ENCODE measurements around the gene KHK. TPM values are rescaled to one million over a fixed set of nuclear protein-coding genes. Genes with fewer than 3 reads are reported as not detected.

The KHK gene
- total and polyA plus RNA-seq, 4 experiments from 2014 or later: 6.0 to 8.6 (median 7.2) TPM

DNA sequence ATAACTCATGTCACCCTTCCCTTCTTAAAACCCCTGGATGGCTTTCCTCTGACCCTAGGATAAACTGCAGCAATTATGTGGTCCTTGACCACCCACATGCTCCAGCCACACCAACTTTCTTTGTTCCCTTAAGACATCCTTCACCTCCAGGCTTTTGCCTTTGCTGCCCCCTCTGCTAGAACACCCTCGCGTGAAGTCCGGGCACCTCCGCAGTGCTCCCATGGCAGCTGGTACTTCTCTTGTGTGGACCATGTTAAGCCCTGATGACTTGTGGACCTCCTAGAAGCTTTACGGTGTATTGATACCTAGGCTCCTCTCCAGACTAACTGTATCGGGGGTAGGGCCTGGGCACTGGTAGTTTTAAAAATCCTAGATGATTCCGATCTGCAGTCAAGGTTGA lies 36.2 kb downstream of the KHK start:
- peak overlapping the region; percentile 60 to 92 (median 82) for H3K27ac Mint-ChIP-seq

DNA sequence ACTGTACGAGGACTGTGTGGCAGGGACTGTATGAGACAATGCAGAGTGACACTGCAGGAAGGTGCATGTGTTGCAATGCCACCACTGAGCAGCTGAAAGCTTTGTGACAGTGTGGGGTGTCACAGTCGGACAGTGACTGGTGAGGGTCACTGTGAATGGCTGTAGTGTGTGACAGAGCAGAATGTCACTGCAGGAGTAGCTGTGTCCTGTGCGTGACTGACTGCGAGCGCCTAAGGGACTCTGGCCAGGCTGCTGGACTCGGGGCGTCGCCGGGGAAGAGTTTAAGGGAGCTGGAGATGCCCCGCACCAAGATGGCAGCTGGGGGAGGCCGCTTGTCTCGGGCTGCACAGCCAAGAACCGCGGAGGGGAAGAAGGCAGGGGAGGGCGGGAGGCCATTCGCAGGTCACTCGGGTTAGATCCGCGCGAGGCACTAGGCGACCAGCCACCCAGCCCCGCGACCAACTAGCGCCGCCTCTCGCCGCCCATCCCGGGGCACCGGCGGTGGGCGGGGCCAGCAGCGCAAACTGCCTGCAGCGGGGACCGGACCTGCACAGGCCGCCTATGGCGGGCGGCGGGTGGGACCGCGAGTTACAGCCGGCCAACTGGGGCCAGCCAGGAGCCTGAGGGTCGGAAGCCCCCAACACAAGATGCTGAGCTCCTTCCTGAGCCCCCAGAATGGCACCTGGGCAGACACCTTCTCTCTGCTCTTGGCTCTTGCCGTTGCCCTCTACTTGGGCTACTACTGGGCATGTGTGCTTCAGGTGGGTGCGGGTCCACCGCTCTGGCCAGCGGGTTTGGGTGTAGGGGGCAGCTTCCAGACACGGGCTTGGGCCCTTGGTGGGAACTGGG lies 37.0 kb downstream of the KHK start, which contains the start of gene ABHD1:
Gene ABHD1 (plus strand): TSS at position 514 of the 849 bp plus-strand sequence. CDS start 134 bp downstream, at position 648.
- ChIA-PET POLR2A (ENCODE audit: partially characterized antibody) (interaction anchor here (0.6 to 4.8 kb wide), 7 partner anchors 10 to 152 kb away, joined by 3 to 99 read pairs (median 5); partner anchors contain the start of genes AGBL5, KHK and PREB), CTCF (ENCODE audit: partially characterized antibody) (interaction anchor here (0.5 to 3.8 kb wide), 11 partner anchors 10 to 289 kb away, joined by 3 to 26 read pairs (median 4); partner anchors contain the start of gene PREB)
- Mint-ChIP-seq H3K4me1 (peaks cover 11 to 30% (median 18%) of the 10 kb centered on the region in 4 donors), H3K4me3 (peak within 1 kb of the TSS; percentile 82 to 96 (median 91)), H3K36me3 (peaks cover 0 to 2% of the 10 kb centered on the region in 2 donors), H3K9me3 (no peaks in the 10 kb centered on the region), H3K27ac (peak within 1 kb of the TSS; percentile 77 to 92 (median 88)), H3K27me3 (peaks cover 11 to 16% of the 10 kb centered on the region in 2 donors)
- H3K9me3 ChIP-seq (ENCODE audit: control insufficient read depth in 1 of 2, low read length in 2 of 2): no peaks in the 10 kb centered on the region
- H3K27ac ChIP-seq (ENCODE audit: low read depth, low read length): peak within 1 kb of the TSS; percentile 41
- intact Hi-C loops (cut with micrococcal nuclease): loop anchor here (1.0 kb wide), 1 partner anchor 11 kb away; the partner anchor contains the start of gene PREB
- DNase-seq: peak; percentile 49 to 76 (median 56)
- H3K36me3 ChIP-seq (ENCODE audit: insufficient read depth, low read length): no peaks in the 10 kb centered on the region
- H3K4me3 ChIP-seq (ENCODE audit: low read length in 2 of 2): peak within 1 kb of the TSS; percentile 55 to 70
- peaks cover 19% of the 10 kb centered on the region for H3K4me1 ChIP-seq (ENCODE audit: insufficient read depth, low read length)
- peaks cover 5% of the 10 kb centered on the region for H3K27me3 ChIP-seq (ENCODE audit: insufficient read depth, low read length)

More for the DNA sequence above, 36.2 kb downstream of the KHK start:
- Mint-ChIP-seq H3K4me3 (peak overlapping the region; percentile 82 to 96 (median 91)), H3K9me3 (no peaks in the 10 kb centered on the region), H3K27me3 (peaks cover 13 to 16% of the 10 kb centered on the region in 2 donors), H3K4me1 (peaks cover 11 to 30% (median 18%) of the 10 kb centered on the region in 4 donors), H3K36me3 (peaks cover 0 to 2% of the 10 kb centered on the region in 2 donors)
- H3K4me3 ChIP-seq (ENCODE audit: low read length in 2 of 2): peak overlapping the region in 1 of 2 donors; percentile 70
- DNase-seq: no peak
- H3K9me3 ChIP-seq (ENCODE audit: control insufficient read depth in 1 of 2, low read length in 2 of 2): no peaks in the 10 kb centered on the region
- H3K36me3 ChIP-seq (ENCODE audit: insufficient read depth, low read length): no peaks in the 10 kb centered on the region
- peak overlapping the region; percentile 41 for H3K27ac ChIP-seq (ENCODE audit: low read depth, low read length)
- H3K27me3 ChIP-seq (ENCODE audit: insufficient read depth, low read length): peaks cover 10% of the 10 kb centered on the region
- intact Hi-C loops (cut with micrococcal nuclease): loop anchor here (1.0 kb wide), 1 partner anchor 12 kb away; the partner anchor contains the start of gene PREB
- CTCF ChIA-PET (ENCODE audit: partially characterized antibody): interaction anchor here (0.6 to 3.8 kb wide), 8 partner anchors 11 to 289 kb away, joined by 3 to 26 read pairs (median 4); partner anchors contain the start of gene PREB
- H3K4me1 ChIP-seq (ENCODE audit: insufficient read depth, low read length): peaks cover 23% of the 10 kb centered on the region
- POLR2A ChIA-PET (ENCODE audit: partially characterized antibody): interaction anchor here (1.2 to 4.8 kb wide), 4 partner anchors 10 to 72 kb away, joined by 5 to 99 read pairs (median 6); partner anchors contain the start of genes AGBL5, KHK and PREB

DNA sequence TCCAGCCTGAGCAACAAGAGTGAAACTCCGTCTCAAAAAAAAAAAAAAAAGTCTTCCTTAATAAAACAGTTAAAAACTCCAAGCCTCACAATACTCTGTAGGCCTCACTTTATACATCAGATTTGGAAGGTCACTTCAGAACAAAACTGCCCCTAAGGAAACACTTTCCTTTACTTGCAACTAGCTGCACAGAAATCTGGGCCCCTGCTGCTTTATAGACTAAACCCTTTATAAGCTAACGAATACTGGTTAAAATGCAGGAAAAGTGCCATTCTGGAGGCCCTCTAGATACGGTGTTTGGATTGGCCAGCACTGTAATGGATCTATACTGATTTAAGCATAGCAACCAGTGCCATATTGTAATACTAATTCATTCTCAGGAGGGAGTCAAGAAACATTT lies 38.5 kb downstream of the KHK start:
- Mint-ChIP-seq H3K9me3 (no peaks in the 10 kb centered on the region), H3K36me3 (peaks cover 7 to 13% of the 10 kb centered on the region in 2 donors), H3K4me1 (peaks cover 8 to 35% (median 13%) of the 10 kb centered on the region in 4 donors), H3K27ac (peak overlapping the region in 1 of 7 donors; percentile 44), H3K27me3 (peaks cover 2 to 5% of the 10 kb centered on the region in 2 donors), H3K4me3 (peak overlapping the region in 2 of 8 donors; percentile 6 to 19)
- no peak for DNase-seq
- H3K27me3 ChIP-seq (ENCODE audit: insufficient read depth, low read length): no peaks in the 10 kb centered on the region
- ChIA-PET CTCF (ENCODE audit: partially characterized antibody) (interaction anchor here (1.3 to 3.8 kb wide), 3 partner anchors 8 to 154 kb away, joined by 4 to 26 read pairs (median 8); partner anchors contain the start of gene PREB), POLR2A (ENCODE audit: partially characterized antibody) (interaction anchor here (0.7 to 4.8 kb wide), 2 partner anchors 9 to 88 kb away, joined by 4 to 99 read pairs; partner anchors contain the start of gene PREB)
- no peak overlapping the region for H3K4me3 ChIP-seq (ENCODE audit: low read length in 2 of 2)
- H3K4me1 ChIP-seq (ENCODE audit: insufficient read depth, low read length): peaks cover 14% of the 10 kb centered on the region
- intact Hi-C loops (cut with micrococcal nuclease): no loop called here
- H3K36me3 ChIP-seq (ENCODE audit: insufficient read depth, low read length): peaks cover 1% of the 10 kb centered on the region
- no peaks in the 10 kb centered on the region for H3K9me3 ChIP-seq (ENCODE audit: control insufficient read depth in 1 of 2, low read length in 2 of 2)
- no peak overlapping the region for H3K27ac ChIP-seq (ENCODE audit: low read depth, low read length)

DNA sequence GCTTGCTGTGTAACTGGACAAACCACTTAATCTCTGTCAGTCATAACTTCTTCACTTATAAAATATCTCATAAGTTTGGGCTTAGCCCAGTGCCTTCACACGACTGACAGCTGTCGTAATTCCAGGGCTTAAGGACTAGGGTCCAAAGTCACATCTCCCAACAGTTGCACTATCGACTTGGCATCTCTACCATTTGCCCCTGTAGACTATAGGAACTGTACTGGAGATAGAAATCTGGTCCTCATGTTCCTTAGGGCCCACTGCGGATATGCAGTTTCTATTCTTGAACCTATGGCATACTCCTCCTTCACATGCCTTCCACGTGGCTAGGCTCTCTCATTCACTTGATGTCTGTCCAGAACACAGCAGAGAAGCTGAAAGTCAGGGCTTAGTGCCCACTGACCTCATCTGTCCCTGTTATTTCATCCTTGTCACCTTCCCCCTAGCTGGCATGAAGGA lies 39.7 kb downstream of the KHK start:
- Mint-ChIP-seq H3K27me3 (no peaks in the 10 kb centered on the region), H3K4me3 (peak overlapping the region in 2 of 8 donors; percentile 52 to 54), H3K36me3 (peaks cover 8 to 25% of the 10 kb centered on the region in 2 donors), H3K4me1 (peaks cover 9 to 35% (median 13%) of the 10 kb centered on the region in 4 donors), H3K27ac (peak overlapping the region in 2 of 7 donors; percentile 23 to 42), H3K9me3 (no peaks in the 10 kb centered on the region)
- H3K27ac ChIP-seq (ENCODE audit: low read depth, low read length): no peak overlapping the region
- H3K9me3 ChIP-seq (ENCODE audit: control insufficient read depth in 1 of 2, low read length in 2 of 2): no peaks in the 10 kb centered on the region
- ChIA-PET CTCF (ENCODE audit: partially characterized antibody) (no interaction called here), POLR2A (ENCODE audit: partially characterized antibody) (interaction anchor here (4.8 kb wide), 1 partner anchor 8 kb away, joined by 99 read pairs; the partner anchor contains the start of gene PREB)
- DNase-seq: no peak
- H3K27me3 ChIP-seq (ENCODE audit: insufficient read depth, low read length): no peaks in the 10 kb centered on the region
- peaks cover 12% of the 10 kb centered on the region for H3K36me3 ChIP-seq (ENCODE audit: insufficient read depth, low read length)
- H3K4me1 ChIP-seq (ENCODE audit: insufficient read depth, low read length): peaks cover 14% of the 10 kb centered on the region
- intact Hi-C loops (cut with micrococcal nuclease): no loop called here
- no peak overlapping the region for H3K4me3 ChIP-seq (ENCODE audit: low read length in 2 of 2)

DNA sequence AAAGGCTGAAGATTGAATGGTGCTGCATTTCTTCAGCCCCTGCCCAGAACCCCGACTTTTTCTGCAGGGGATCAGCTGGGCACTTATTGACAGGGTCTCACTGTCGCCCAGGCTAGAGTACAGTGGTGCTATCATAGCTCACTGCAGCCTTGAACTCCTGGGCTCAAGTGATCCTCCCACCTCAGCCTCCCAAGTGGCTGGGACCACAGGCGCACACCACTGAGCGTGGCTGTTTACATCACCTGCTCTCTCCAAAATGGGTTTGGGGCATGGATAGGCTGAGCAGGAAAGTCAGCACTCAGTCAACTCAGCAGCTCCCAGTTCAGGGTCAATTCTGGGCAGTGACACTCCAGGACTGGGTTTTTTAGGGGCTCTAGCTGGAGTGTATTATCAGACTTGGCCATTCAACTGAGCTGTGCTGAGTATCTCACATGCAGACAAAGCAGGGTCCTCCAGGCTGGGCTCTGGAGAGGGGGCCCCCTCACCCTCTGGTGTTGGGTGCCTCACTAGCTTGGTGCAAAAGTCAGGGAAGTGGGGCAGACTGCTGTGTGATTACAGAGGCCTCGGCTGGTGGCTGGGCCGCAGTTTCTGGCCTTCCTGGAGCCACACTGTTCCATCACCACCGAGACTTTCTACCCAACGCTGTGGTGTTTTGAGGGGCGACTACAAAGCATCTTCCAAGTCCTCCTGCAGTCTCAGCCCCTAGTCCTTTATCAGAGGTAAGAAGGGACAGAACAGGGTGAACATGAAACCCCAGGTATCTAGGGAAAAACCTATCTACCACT lies 41.5 kb downstream of the KHK start:
- Histone ChIP-seq H3K36me3 (ENCODE audit: insufficient read depth, low read length) (peaks cover 23% of the 10 kb centered on the region), H3K9me3 (ENCODE audit: control insufficient read depth in 1 of 2, low read length in 2 of 2) (no peaks in the 10 kb centered on the region), H3K27me3 (ENCODE audit: insufficient read depth, low read length) (no peaks in the 10 kb centered on the region), H3K4me1 (ENCODE audit: insufficient read depth, low read length) (peaks cover 20% of the 10 kb centered on the region), H3K4me3 (ENCODE audit: low read length in 2 of 2) (no peak overlapping the region), H3K27ac (ENCODE audit: low read depth, low read length) (no peak overlapping the region)
- H3K27ac Mint-ChIP-seq: peak overlapping the region in 1 of 7 donors; percentile 77
- CTCF ChIA-PET (ENCODE audit: partially characterized antibody): no interaction called here
- no peaks in the 10 kb centered on the region for H3K9me3 Mint-ChIP-seq
- peaks cover 8 to 35% of the 10 kb centered on the region in 2 donors for H3K36me3 Mint-ChIP-seq
- no peak for DNase-seq
- no peaks in the 10 kb centered on the region for H3K27me3 Mint-ChIP-seq
- no peak overlapping the region for H3K4me3 Mint-ChIP-seq
- peaks cover 10 to 27% (median 19%) of the 10 kb centered on the region in 4 donors for H3K4me1 Mint-ChIP-seq
- intact Hi-C loops (cut with micrococcal nuclease): no loop called here
- POLR2A ChIA-PET (ENCODE audit: partially characterized antibody): no interaction called here

DNA sequence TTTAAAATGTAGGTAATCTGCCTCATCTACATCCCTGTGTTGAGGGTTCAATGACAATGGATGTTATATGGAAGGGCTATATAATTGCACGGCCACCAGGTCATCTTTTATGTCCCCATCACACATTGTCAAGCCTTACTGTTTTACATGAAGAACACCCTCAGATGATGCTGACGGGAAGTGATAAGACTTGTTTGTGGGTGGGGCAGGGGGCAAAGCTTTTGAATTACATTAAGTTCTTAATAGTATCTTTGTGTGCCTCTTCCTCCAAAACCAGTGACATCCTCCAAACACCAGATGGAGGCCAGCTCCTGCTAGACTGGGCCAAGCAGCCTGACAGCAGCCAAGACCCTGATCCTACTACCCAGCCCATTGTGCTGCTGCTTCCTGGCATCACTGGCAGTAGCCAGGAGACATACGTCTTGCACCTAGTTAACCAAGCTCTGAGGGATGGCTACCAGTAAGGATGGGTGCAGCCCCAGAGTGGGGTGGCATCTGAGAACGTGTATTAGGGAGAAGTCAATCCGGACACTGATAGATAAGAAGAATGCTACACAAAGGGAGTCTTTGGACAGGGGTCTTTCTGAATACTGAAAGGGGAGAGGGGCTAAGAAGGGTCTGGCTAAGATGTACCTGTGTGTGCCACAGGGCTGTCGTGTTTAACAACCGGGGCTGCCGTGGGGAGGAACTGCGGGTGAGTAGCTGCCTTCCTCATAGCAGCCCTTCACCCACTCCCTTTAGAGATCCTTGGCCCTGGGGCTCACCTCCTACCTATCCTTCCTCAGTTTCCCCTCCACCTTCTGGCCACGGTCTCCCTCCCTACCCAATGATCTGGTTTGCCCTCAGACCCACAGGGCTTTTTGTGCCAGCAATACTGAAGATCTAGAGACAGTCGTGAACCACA lies 42.3 kb downstream of the KHK start:
- CTCF ChIA-PET (ENCODE audit: partially characterized antibody): no interaction called here
- Mint-ChIP-seq H3K36me3 (peaks cover 8 to 43% of the 10 kb centered on the region in 2 donors), H3K27ac (peak overlapping the region in 5 of 7 donors; percentile 41 to 81 (median 65)), H3K27me3 (no peaks in the 10 kb centered on the region), H3K9me3 (no peaks in the 10 kb centered on the region), H3K4me1 (peaks cover 15 to 29% (median 23%) of the 10 kb centered on the region in 4 donors), H3K4me3 (peak overlapping the region in 1 of 8 donors; percentile 22)
- Histone ChIP-seq H3K9me3 (ENCODE audit: control insufficient read depth in 1 of 2, low read length in 2 of 2) (no peaks in the 10 kb centered on the region), H3K36me3 (ENCODE audit: insufficient read depth, low read length) (peaks cover 23% of the 10 kb centered on the region), H3K27ac (ENCODE audit: low read depth, low read length) (no peak overlapping the region), H3K4me3 (ENCODE audit: low read length in 2 of 2) (no peak overlapping the region), H3K4me1 (ENCODE audit: insufficient read depth, low read length) (peaks cover 23% of the 10 kb centered on the region), H3K27me3 (ENCODE audit: insufficient read depth, low read length) (no peaks in the 10 kb centered on the region)
- no peak for DNase-seq
- intact Hi-C loops (cut with micrococcal nuclease): no loop called here
- POLR2A ChIA-PET (ENCODE audit: partially characterized antibody): no interaction called here

All from CD4-positive, alpha-beta memory T cell (primary cell).